ENCODE results near the gene RPRD2. TPM values are rescaled to one million over a fixed set of nuclear protein-coding genes. Genes with fewer than 3 reads are reported as not detected.

The RPRD2 gene
- total and polyA plus RNA-seq, 2 of the 4 experiments (the other 2 are of a cell fraction): 3.9 to 11.6 TPM

- no peak overlapping the region for H4K5ac ChIP-seq (ENCODE audit: low read depth, low read length)
- no peaks in the 10 kb centered on the region for H3K9me3 ChIP-seq (ENCODE audit: control insufficient read depth, insufficient read depth, low read length)
- in situ Hi-C loops (cut with MboI; ENCODE audit: low sequenced_read_pairs): no loop called here
- H2BK5ac ChIP-seq (ENCODE audit: low read depth, low read length, poor library complexity, severe bottlenecking): no peak overlapping the region
- H3K4ac ChIP-seq (ENCODE audit: low read depth, low read length): no peak overlapping the region
- no peaks in the 10 kb centered on the region for H3K27me3 ChIP-seq (ENCODE audit: control insufficient read depth, insufficient read depth, low read length)
- no peaks in the 10 kb centered on the region; the same call in 1 of the 2 replicates for H4K20me1 ChIP-seq (ENCODE audit: insufficient read depth, low read length)
- TF ChIP-seq RAD21 (IDR thresholded peaks at IDR 0.05; ENCODE audit: low read length) (no peak), ELK1 (IDR thresholded peaks at IDR 0.05; ENCODE audit: borderline replicate concordance, low read depth, low read length) (no peak), CHD1 (IDR thresholded peaks at IDR 0.05; ENCODE audit: low read depth, low read length) (no peak), MXI1 (IDR thresholded peaks at IDR 0.05; ENCODE audit: borderline replicate concordance, low read depth, low read length) (no peak), CTCF (conservative IDR thresholded peaks at IDR 0.05; ENCODE audit: low read depth, low read length) (no peak), MAZ (IDR thresholded peaks at IDR 0.05; ENCODE audit: borderline replicate concordance, low read depth, low read length) (no peak), NFE2L2 (IDR thresholded peaks at IDR 0.05; ENCODE audit: low read depth, low read length) (no peak), RCOR1 (IDR thresholded peaks at IDR 0.05; ENCODE audit: insufficient replicate concordance, low read length) (no peak), POLR2A (IDR thresholded peaks at IDR 0.05; ENCODE audit: low read depth, low read length) (no peak), MAFK (IDR thresholded peaks at IDR 0.05; ENCODE audit: low read depth, low read length) (no peak), BHLHE40 (IDR thresholded peaks at IDR 0.05; ENCODE audit: low read depth, low read length) (no peak), USF2 (IDR thresholded peaks at IDR 0.05; ENCODE audit: low read depth, low read length) (no peak), RFX5 (IDR thresholded peaks at IDR 0.05; ENCODE audit: low read depth, low read length) (no peak), CEBPB (IDR thresholded peaks at IDR 0.05; ENCODE audit: low read depth, low read length) (no peak), SMC3 (IDR thresholded peaks at IDR 0.05; ENCODE audit: low read depth, low read length) (no peak), FOS (IDR thresholded peaks at IDR 0.05; ENCODE audit: low read depth, low read length) (no peak)
- intact Hi-C loops (cut with micrococcal nuclease): no loop called here
- POLR2A ChIA-PET (ENCODE audit: unreplicated experiment): no interaction called here
- ATAC-seq (ENCODE audit: low read depth): no peak
- BruUV-seq (replicated peaks): no TSS peak
- no peaks in the 10 kb centered on the region for H3K4me1 ChIP-seq (ENCODE audit: control insufficient read depth, insufficient read depth, low read length)
- no peak overlapping the region for H2BK20ac ChIP-seq (ENCODE audit: low read depth, low read length)
- no peak overlapping the region for H3K14ac ChIP-seq (replicated peaks; ENCODE audit: low read depth, low read length)
- H3K9ac ChIP-seq (ENCODE audit: low read depth, low read length): no peak overlapping the region
- H3K4me3 ChIP-seq (ENCODE audit: insufficient read depth, low read depth, low read length): no peak overlapping the region
- no peak overlapping the region for H3K23ac ChIP-seq (ENCODE audit: low read depth, low read length)
- H2BK120ac ChIP-seq (ENCODE audit: low read depth, low read length): no peak overlapping the region
- H2AK5ac ChIP-seq (ENCODE audit: low read depth, low read length): no peak overlapping the region
- no peaks in the 10 kb centered on the region for H3K9me1 ChIP-seq (ENCODE audit: insufficient read depth, low read length)
- no peak overlapping the region for H3K56ac ChIP-seq (ENCODE audit: extremely low read depth, insufficient read depth, low read length)
- H2AFZ ChIP-seq (replicated peaks; ENCODE audit: low read length, poor library complexity): no peak overlapping the region
- no peak overlapping the region for H3K4me2 ChIP-seq (ENCODE audit: low read depth, low read length)
- no peak overlapping the region for H3K18ac ChIP-seq (ENCODE audit: low read depth, low read length)
- CTCF ChIA-PET: interaction anchor here (0.6 kb wide), 1 partner anchor 138 kb away, joined by 4 read pairs; no protein-coding TSS in a partner anchor
- peaks cover 28% of the 10 kb centered on the region for H3K36me3 ChIP-seq (ENCODE audit: control insufficient read depth, insufficient read depth, low read length)
- DNase-seq: no peak
- peaks cover 0 to 8% of the 10 kb centered on the region in 2 experiments; a peak in 3 of 4 replicates for H3K79me1 ChIP-seq (ENCODE audit: low read depth in 1 of 2, low read length in 2 of 2)
- no peak overlapping the region for H2AK9ac ChIP-seq (replicated peaks; ENCODE audit: low read depth, low read length, poor library complexity)
- dilution Hi-C loops (cut with HindIII; ENCODE audit: low sequenced_read_pairs, unreplicated experiment): no loop called here
- no peak overlapping the region for H4K8ac ChIP-seq (ENCODE audit: low read depth in 2 of 2, low read length in 2 of 2)
- no peak overlapping the region for H3K27ac ChIP-seq (ENCODE audit: insufficient read depth, low read length)
- no peak overlapping the region for H4K91ac ChIP-seq (ENCODE audit: insufficient read depth, low read depth, low read length)
- no peak overlapping the region for H2BK15ac ChIP-seq (ENCODE audit: low read depth, low read length)
Observed at GRCh38 chr1:150466964-150467363, 103.0 kb downstream of the RPRD2 start.

All from IMR-90 (cell line).